ENCODE measurements around the gene M6PR. TPM values are rescaled to one million over a fixed set of nuclear protein-coding genes. Genes with fewer than 3 reads are reported as not detected.

Gene M6PR
- total and polyA plus RNA-seq, 10 donors: 75.2 to 217 (median 158) TPM

DNA sequence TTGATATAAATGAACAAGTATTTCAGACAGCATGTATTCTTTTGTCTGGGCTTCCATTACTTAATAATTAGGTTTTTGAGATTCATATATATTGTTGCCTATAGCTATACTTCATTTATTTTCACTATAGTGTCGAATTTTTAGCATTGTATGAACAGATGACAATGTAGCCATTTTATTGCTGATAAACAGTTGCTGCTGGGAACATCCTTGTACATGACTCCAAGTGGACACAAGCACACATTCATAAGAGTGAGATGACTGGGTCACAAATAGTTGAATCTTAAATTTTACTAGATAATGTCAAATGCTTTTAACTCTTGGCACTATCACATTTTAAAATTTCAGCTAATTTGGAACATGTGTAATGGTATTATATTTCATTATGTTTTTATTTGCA, 54.5 kb downstream of the M6PR start:
- Histone ChIP-seq H3K36me3 (no peaks in the 10 kb centered on the region), H3K4me1 (peaks cover 0 to 9% (median 4%) of the 10 kb centered on the region in 6 donors), H3K27me3 (replicated peaks in 1 of 7) (no peaks in the 10 kb centered on the region), H3K27ac (no peak overlapping the region), H3K4me3 (no peak overlapping the region), H3K9me3 (peaks cover 0 to 2% (median 0%) of the 10 kb centered on the region in 8 donors)
- DNase-seq: no peak
- intact Hi-C loops (cut with DNase I; ENCODE audit: low total_unique reads): no loop called here
- TF ChIP-seq, protein P1, sequence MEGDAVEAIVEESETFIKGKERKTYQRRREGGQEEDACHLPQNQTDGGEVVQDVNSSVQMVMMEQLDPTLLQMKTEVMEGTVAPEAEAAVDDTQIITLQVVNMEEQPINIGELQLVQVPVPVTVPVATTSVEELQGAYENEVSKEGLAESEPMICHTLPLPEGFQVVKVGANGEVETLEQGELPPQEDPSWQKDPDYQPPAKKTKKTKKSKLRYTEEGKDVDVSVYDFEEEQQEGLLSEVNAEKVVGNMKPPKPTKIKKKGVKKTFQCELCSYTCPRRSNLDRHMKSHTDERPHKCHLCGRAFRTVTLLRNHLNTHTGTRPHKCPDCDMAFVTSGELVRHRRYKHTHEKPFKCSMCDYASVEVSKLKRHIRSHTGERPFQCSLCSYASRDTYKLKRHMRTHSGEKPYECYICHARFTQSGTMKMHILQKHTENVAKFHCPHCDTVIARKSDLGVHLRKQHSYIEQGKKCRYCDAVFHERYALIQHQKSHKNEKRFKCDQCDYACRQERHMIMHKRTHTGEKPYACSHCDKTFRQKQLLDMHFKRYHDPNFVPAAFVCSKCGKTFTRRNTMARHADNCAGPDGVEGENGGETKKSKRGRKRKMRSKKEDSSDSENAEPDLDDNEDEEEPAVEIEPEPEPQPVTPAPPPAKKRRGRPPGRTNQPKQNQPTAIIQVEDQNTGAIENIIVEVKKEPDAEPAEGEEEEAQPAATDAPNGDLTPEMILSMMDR (IDR thresholded peaks at IDR 0.05 in 8 of 11, conservative IDR thresholded peaks at IDR 0.05 in 3 of 11): no peak
- TF ChIP-seq POLR2AphosphoS5 (IDR thresholded peaks at IDR 0.05): no peak
- TF ChIP-seq POLR2A (IDR thresholded peaks at IDR 0.05): no peak
- 65 to 86% (median 74%) methylated on average over 1 of the region's 1 CpG for WGBS, 5 donors

DNA sequence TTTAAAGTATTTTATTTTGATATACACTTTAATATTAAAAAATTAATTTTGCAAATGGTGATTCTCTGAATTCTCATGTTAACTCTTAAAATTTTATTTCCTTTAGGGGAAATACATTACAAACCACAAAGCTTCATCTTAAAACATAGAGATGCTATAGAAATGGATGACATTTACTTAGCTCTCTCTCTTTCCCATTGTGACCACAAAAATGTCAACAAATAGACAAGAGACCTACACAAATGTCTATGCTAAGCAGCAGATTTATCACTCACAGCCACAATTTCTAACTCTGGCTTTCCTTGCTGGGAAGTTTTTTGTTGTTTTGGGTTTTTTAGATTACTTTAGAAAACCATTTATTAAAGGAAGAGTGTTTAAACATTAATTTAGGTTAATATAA, 55.1 kb downstream of the M6PR start:
- no peak overlapping the region for H3K27ac ChIP-seq
- no peaks in the 10 kb centered on the region for H3K36me3 ChIP-seq
- no peak overlapping the region for H3K4me3 ChIP-seq
- H3K9me3 ChIP-seq: no peaks in the 10 kb centered on the region
- peaks cover 0 to 9% (median 4%) of the 10 kb centered on the region in 6 donors for H3K4me1 ChIP-seq
- TF ChIP-seq, protein P1 (IDR thresholded peaks at IDR 0.05 in 8 of 11, conservative IDR thresholded peaks at IDR 0.05 in 3 of 11): no peak
- no peak for TF ChIP-seq POLR2A (IDR thresholded peaks at IDR 0.05)
- no peak for TF ChIP-seq POLR2AphosphoS5 (IDR thresholded peaks at IDR 0.05)
- intact Hi-C loops (cut with DNase I; ENCODE audit: low total_unique reads): no loop called here
- no peak for DNase-seq
- H3K27me3 ChIP-seq (replicated peaks in 1 of 7): no peaks in the 10 kb centered on the region

- TF ChIP-seq POLR2A (IDR thresholded peaks at IDR 0.05) (no peak), POLR2AphosphoS5 (IDR thresholded peaks at IDR 0.05) (no peak)
- TF ChIP-seq, protein P1 (IDR thresholded peaks at IDR 0.05 in 8 of 11, conservative IDR thresholded peaks at IDR 0.05 in 3 of 11): no peak
- H3K4me3 ChIP-seq: no peak overlapping the region
- 93 to 100% (median 93%) methylated on average over 3 of the region's 3 CpGs for WGBS, 5 donors
- DNase-seq: no peak
- H3K4me1 ChIP-seq: peaks cover 0 to 9% (median 4%) of the 10 kb centered on the region in 6 donors
- intact Hi-C loops (cut with DNase I; ENCODE audit: low total_unique reads): no loop called here
- no peaks in the 10 kb centered on the region for H3K9me3 ChIP-seq
- no peaks in the 10 kb centered on the region for H3K27me3 ChIP-seq (replicated peaks in 1 of 7)
- H3K27ac ChIP-seq: no peak overlapping the region
- no peaks in the 10 kb centered on the region for H3K36me3 ChIP-seq
These were observed 57.5 kb downstream of the M6PR start for GRCh38 chr12:8891976-8892375.

Other genes with a start within 250 kb of the M6PR start
- gene A2ML1, start 127.0 kb downstream of the M6PR start, total RNA-seq: not detected
- gene A2ML1, start 127.0 kb downstream of the M6PR start, polyA plus RNA-seq: under 1 TPM; 0.02 to 0.22 (median 0.02) TPM
- gene PHC1, start 35.1 kb downstream of the M6PR start, total RNA-seq: 10 to 100 TPM; 26.6 to 51.1 (median 31.9) TPM
- 10 to 100 TPM; 16.5 to 20.2 (median 17.9) TPM for gene PHC1, start 35.1 kb downstream of the M6PR start, polyA plus RNA-seq
- 10 to 100 TPM; 15.7 to 35.9 (median 30.3) TPM for gene KLRG1, start 39.9 kb upstream of the M6PR start, total RNA-seq
- gene KLRG1, start 39.9 kb upstream of the M6PR start, polyA plus RNA-seq: 1 to 10 TPM; 2.0 to 5.1 (median 3.7) TPM
- gene A2M, start 166.3 kb upstream of the M6PR start, total RNA-seq: 100 to 1,000 TPM; 348 to 975 (median 429) TPM
- 10 to 100 TPM; 28.9 to 75.1 (median 61.5) TPM for gene A2M, start 166.3 kb upstream of the M6PR start, polyA plus RNA-seq